ENCODE data around the gene ANKS1B. TPM values are rescaled to one million over a fixed set of nuclear protein-coding genes. Genes with fewer than 3 reads are reported as not detected.

Gene ANKS1B
- total and polyA plus RNA-seq, 2 of the 4 experiments (the other 2 are of a cell fraction): 0.17 to 0.18 TPM

DNA sequence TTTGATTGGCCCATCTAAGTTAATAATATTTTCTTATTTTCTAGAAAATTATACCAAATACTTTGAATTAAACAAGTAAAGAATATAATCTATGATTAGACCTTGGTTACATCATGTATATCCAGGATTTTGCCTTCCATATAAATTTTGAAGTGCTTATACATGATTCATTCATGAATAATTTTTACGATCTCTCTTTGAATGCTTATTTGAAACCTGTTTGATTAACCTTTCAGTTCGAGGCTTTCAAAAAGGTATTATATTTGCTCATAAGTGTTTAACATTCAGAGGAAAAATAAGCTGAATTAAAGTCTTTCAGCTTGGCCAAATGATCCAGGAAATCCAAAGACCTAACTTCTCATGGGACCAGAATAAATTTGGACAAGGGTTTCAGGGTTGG is 832.4 kb downstream of the ANKS1B start:
- intact Hi-C loops (cut with micrococcal nuclease) (no loop called here), dilution Hi-C loops (cut with HindIII; ENCODE audit: low sequenced_read_pairs, unreplicated experiment) (no loop called here), in situ Hi-C loops (cut with MboI; ENCODE audit: low sequenced_read_pairs) (no loop called here)
- Histone ChIP-seq H2AFZ (replicated peaks; ENCODE audit: low read length, poor library complexity) (no peak overlapping the region), H3K27ac (ENCODE audit: insufficient read depth, low read length) (no peak overlapping the region), H3K56ac (ENCODE audit: extremely low read depth, insufficient read depth, low read length) (no peak overlapping the region), H3K27me3 (ENCODE audit: control insufficient read depth, insufficient read depth, low read length) (no peaks in the 10 kb centered on the region), H3K9me3 (ENCODE audit: control insufficient read depth, insufficient read depth, low read length) (no peaks in the 10 kb centered on the region), H2BK120ac (ENCODE audit: low read depth, low read length) (no peak overlapping the region), H3K23ac (ENCODE audit: low read depth, low read length) (no peak overlapping the region), H4K8ac (ENCODE audit: low read depth in 2 of 2, low read length in 2 of 2) (no peak overlapping the region), H4K20me1 (ENCODE audit: insufficient read depth, low read length) (no peaks in the 10 kb centered on the region), H3K36me3 (ENCODE audit: control insufficient read depth, insufficient read depth, low read length) (no peaks in the 10 kb centered on the region), H3K14ac (replicated peaks; ENCODE audit: low read depth, low read length) (no peak overlapping the region), H3K18ac (ENCODE audit: low read depth, low read length) (no peak overlapping the region), H3K9ac (ENCODE audit: low read depth, low read length) (no peak overlapping the region), H3K4me1 (ENCODE audit: control insufficient read depth, insufficient read depth, low read length) (no peaks in the 10 kb centered on the region), H3K4me3 (ENCODE audit: insufficient read depth, low read depth, low read length) (no peak overlapping the region), H4K5ac (ENCODE audit: low read depth, low read length) (no peak overlapping the region), H3K79me1 (ENCODE audit: low read depth in 1 of 2, low read length in 2 of 2) (no peaks in the 10 kb centered on the region), H3K4ac (ENCODE audit: low read depth, low read length) (no peak overlapping the region), H4K91ac (ENCODE audit: insufficient read depth, low read depth, low read length) (no peak overlapping the region), H2AK5ac (ENCODE audit: low read depth, low read length) (no peak overlapping the region), H3K9me1 (ENCODE audit: insufficient read depth, low read length) (no peaks in the 10 kb centered on the region), H2BK15ac (ENCODE audit: low read depth, low read length) (no peak overlapping the region), H2BK5ac (ENCODE audit: low read depth, low read length, poor library complexity, severe bottlenecking) (no peak overlapping the region), H2BK20ac (ENCODE audit: low read depth, low read length) (no peak overlapping the region), H2AK9ac (replicated peaks; ENCODE audit: low read depth, low read length, poor library complexity) (no peak overlapping the region), H3K4me2 (ENCODE audit: low read depth, low read length) (no peak overlapping the region)
- ChIA-PET POLR2A (ENCODE audit: unreplicated experiment) (no interaction called here), CTCF (no interaction called here)
- TF ChIP-seq BHLHE40 (IDR thresholded peaks at IDR 0.05; ENCODE audit: low read depth, low read length) (no peak), FOS (IDR thresholded peaks at IDR 0.05; ENCODE audit: low read depth, low read length) (no peak), MAFK (IDR thresholded peaks at IDR 0.05; ENCODE audit: low read depth, low read length) (no peak), USF2 (IDR thresholded peaks at IDR 0.05; ENCODE audit: low read depth, low read length) (no peak), CEBPB (IDR thresholded peaks at IDR 0.05; ENCODE audit: low read depth, low read length) (no peak), POLR2A (IDR thresholded peaks at IDR 0.05; ENCODE audit: low read depth, low read length) (no peak), MAZ (IDR thresholded peaks at IDR 0.05; ENCODE audit: borderline replicate concordance, low read depth, low read length) (no peak), RFX5 (IDR thresholded peaks at IDR 0.05; ENCODE audit: low read depth, low read length) (no peak), MXI1 (IDR thresholded peaks at IDR 0.05; ENCODE audit: borderline replicate concordance, low read depth, low read length) (no peak), ELK1 (IDR thresholded peaks at IDR 0.05; ENCODE audit: borderline replicate concordance, low read depth, low read length) (no peak), NFE2L2 (IDR thresholded peaks at IDR 0.05; ENCODE audit: low read depth, low read length) (no peak), RAD21 (IDR thresholded peaks at IDR 0.05; ENCODE audit: low read length) (no peak)
- no TSS peak for BruUV-seq (replicated peaks)
- no CpG with 5 or more reads among the region's 2 CpGs for WGBS, 2 experiments (ENCODE audit: extremely low coverage in 2 of 2, insufficient read length in 1 of 2)
- ATAC-seq (ENCODE audit: low read depth): no peak
- DNase-seq: no peak

Data from IMR-90 (cell line).